HCT116 (cell line): ENCODE results near the gene SNED1. TPM values are rescaled to one million over a fixed set of nuclear protein-coding genes. Genes with fewer than 3 reads are reported as not detected.

ENCODE experiments used
- ATAC-seq: fragments of 200-7000 bp; cut with Tn5 transposase; 2 replicates; pipeline ENCODE4 v1.9.1; 2020; ENCODE audit warnings: mild to moderate bottlenecking, moderate library complexity
- BruUV-seq: library from RNA; stranded (reverse); fragments of 400-500 nt; replicated peaks from 2 replicates; lab custom pipeline; 2021; lab: Mats Ljungman, UMichigan
- CTCF ChIA-PET: fragments of 300-600 bp; sonication (Branson Sonifier 250); formaldehyde crosslinking; loops from one replicate; lab custom pipeline; 2021; ENCODE audit warnings: antibody characterized with exemption; lab: Charles Lee
- POLR2A ChIA-PET: fragments of 300-600, 350-600 bp; sonication (Branson Sonifier 250); formaldehyde crosslinking; loops from one replicate; lab custom pipeline; 2021; ENCODE audit warnings: antibody characterized with exemption; lab: Charles Lee
- RAD21 ChIA-PET, 2 experiments: fragments of 300-600 bp; sonication (Branson Sonifier 250); formaldehyde crosslinking; loops; one replicate each; lab custom pipeline; 2023; ENCODE audit warnings: low total read pairs in 2 of 2; ENCODE audit not compliant: uncharacterized antibody in 2 of 2, unreplicated experiment in 2 of 2, low non-redundant PET in 1 of 2; lab: Charles Lee
- DNase-seq: peaks from one replicate; pipeline ENCODE4 v3.0.0-alpha.2; 2010; ENCODE audit warnings: low read depth, low spot score
- H2AFZ ChIP-seq: fragments of 200-600 bp; shearing (Covaris generic), sonication (generic); 2 replicates; pipeline ENCODE4 v1.6.1; 2017; ENCODE audit warnings: low read depth, mixed run types, mixed read lengths, antibody characterized with exemption, low read length; ENCODE audit not compliant: poor library complexity, severe bottlenecking
- H3K27ac ChIP-seq: 2 replicates; pipeline ENCODE4 v1.5.1; 2012; ENCODE audit warnings: low read depth, low read length
- H3K27me3 ChIP-seq: fragments of 200-600 bp; sonication (generic); 2 replicates; pipeline ENCODE4 v1.6.1; 2016; ENCODE audit warnings: mixed run types, low read length, mixed read lengths; ENCODE audit not compliant: insufficient read depth
- H3K36me3 ChIP-seq, 2 experiments: fragments of 200-500 bp in 1 of 2; fragments of 200-600 bp in 1 of 2; sonication (Bioruptor generic) in 1 of 2; sonication (generic) in 1 of 2; 2 replicates each; pipeline versions ENCODE4 v1.5.1 to v1.6.1; 2014 to 2016; ENCODE audit warnings: low read length in 2 of 2, inconsistent platforms in 1 of 2, mixed read lengths in 1 of 2, mixed run types in 1 of 2; ENCODE audit not compliant: insufficient read depth in 2 of 2, control insufficient read depth in 1 of 2
- H3K4me1 ChIP-seq, 2 experiments: fragments of 200-600 bp in 1 of 2; sonication (generic) in 1 of 2; 2 replicates each; pipeline versions ENCODE4 v1.5.1 to v1.6.1; 2012 to 2017; ENCODE audit warnings: low read length in 2 of 2, inconsistent platforms in 1 of 2, mild to moderate bottlenecking in 1 of 2, mixed read lengths in 1 of 2, mixed run types in 1 of 2, moderate library complexity in 1 of 2; ENCODE audit not compliant: insufficient read depth in 2 of 2, control insufficient read depth in 1 of 2
- H3K4me2 ChIP-seq: fragments of 200-600 bp; sonication (generic); 2 replicates; pipeline ENCODE4 v1.6.1; 2017; ENCODE audit warnings: mixed run types, low read length, mixed read lengths
- H3K4me3 ChIP-seq, 2 experiments: fragments of 200-600 bp in 1 of 2; sonication (generic) in 1 of 2; replicated peaks in 1 of 2; 2 replicates each; pipeline ENCODE4 v1.5.1; 2011 to 2016; ENCODE audit warnings: low read length in 2 of 2, control low read depth in 1 of 2, low read depth in 1 of 2, mild to moderate bottlenecking in 1 of 2, mixed read lengths in 1 of 2, mixed run types in 1 of 2
- H3K79me2 ChIP-seq: fragments of 200-600 bp; sonication (generic); 2 replicates; pipeline ENCODE4 v1.6.1; 2017; ENCODE audit warnings: mild to moderate bottlenecking, mixed run types, low read length, moderate library complexity, mixed read lengths; ENCODE audit not compliant: insufficient read depth
- H3K9ac ChIP-seq: fragments of 200-600 bp; sonication (generic); 2 replicates; pipeline ENCODE4 v1.6.1; 2016; ENCODE audit warnings: low read length, mixed read lengths
- H3K9me2 ChIP-seq: fragments of 200-600 bp; sonication (generic), shearing (Covaris generic); 2 replicates; pipeline ENCODE4 v1.6.1; 2017; ENCODE audit warnings: mixed run types, mild to moderate bottlenecking, moderate library complexity; ENCODE audit not compliant: insufficient read depth
- H3K9me3 ChIP-seq, 2 experiments: fragments of 200-500 bp in 1 of 2; fragments of 200-600 bp in 1 of 2; sonication (Bioruptor generic) in 1 of 2; sonication (generic) in 1 of 2; 2 replicates each; pipeline ENCODE4 v1.6.1; 2014 to 2017; ENCODE audit warnings: low read length in 2 of 2, mixed read lengths in 2 of 2, inconsistent platforms in 1 of 2, low read depth in 1 of 2, mild to moderate bottlenecking in 1 of 2, mixed run types in 1 of 2, moderate library complexity in 1 of 2; ENCODE audit not compliant: control insufficient read depth in 1 of 2, insufficient read depth in 1 of 2
- H4K20me1 ChIP-seq: fragments of 200-600 bp; sonication (generic), shearing (Covaris generic); 2 replicates; pipeline ENCODE4 v1.6.1; 2017; ENCODE audit warnings: mixed run types, mild to moderate bottlenecking, moderate library complexity; ENCODE audit not compliant: insufficient read depth
- CBX3 ChIP-seq: IDR thresholded peaks from 2 replicates; pipeline ENCODE4 v1.6.1; 2012; ENCODE audit warnings: low read depth
- EGR1 ChIP-seq: IDR thresholded peaks from 2 replicates; pipeline ENCODE4 v1.6.1; 2012; ENCODE audit warnings: low read depth
- EZH2 ChIP-seq: fragments of 200-600 bp; sonication (generic); IDR thresholded peaks from 2 replicates; pipeline ENCODE4 v1.6.1; 2017; ENCODE audit warnings: antibody characterized with exemption, mixed run types
- EZH2phosphoT487 ChIP-seq: fragments of 200-600 bp; IDR thresholded peaks from 2 replicates; pipeline ENCODE4 v1.6.1; 2018; ENCODE audit warnings: antibody characterized with exemption, borderline replicate concordance
- FOSL1 ChIP-seq: IDR thresholded peaks from 2 replicates; pipeline ENCODE4 v1.6.1; 2012; ENCODE audit warnings: low read depth
- JUND ChIP-seq: IDR thresholded peaks from 2 replicates; pipeline ENCODE4 v1.6.1; 2012
- POLR2A ChIP-seq: IDR thresholded peaks from 2 replicates; pipeline ENCODE4 v1.7.0; 2011; ENCODE audit warnings: borderline replicate concordance; ENCODE audit not compliant: insufficient read depth, insufficient read length; ENCODE audit errors: extremely low read depth
- SIN3A ChIP-seq: IDR thresholded peaks from 2 replicates; pipeline ENCODE4 v1.6.1; 2012; ENCODE audit warnings: low read depth
- SRF ChIP-seq: IDR thresholded peaks from 2 replicates; pipeline ENCODE4 v1.6.1; 2012; ENCODE audit warnings: low read depth
- TCF7L2 ChIP-seq: IDR thresholded peaks from 2 replicates; pipeline ENCODE4 v1.7.0; 2011; ENCODE audit warnings: borderline replicate concordance, inconsistent platforms; ENCODE audit not compliant: insufficient read depth, insufficient read length; ENCODE audit errors: extremely low read depth
- ZFX ChIP-seq: fragments of 450-650 bp; IDR thresholded peaks from 2 replicates; pipeline ENCODE4 v1.6.1; 2017
- ZNF274 ChIP-seq: fragments of 200-500 bp; sonication (Bioruptor generic); IDR thresholded peaks from 2 replicates; pipeline ENCODE4 v1.6.1; 2014; ENCODE audit warnings: mild to moderate bottlenecking, low read depth, low read length, inconsistent platforms
- intact Hi-C: fragments of 100-400 bp; cut with micrococcal nuclease; formaldehyde crosslinking; loops from 2 replicates; pipeline ENCODE4 v1.10.0; 2022
- total RNA-seq: library from RNA; stranded (reverse); gene quantifications from one replicate; pipeline ENCODE4 v1.2.1, GENCODE V29; 2021; ENCODE audit not compliant: unreplicated experiment
- TF ChIP-seq, protein P1 (sequence below): IDR thresholded peaks from 2 replicates; pipeline ENCODE4 v1.6.1; 2011; ENCODE audit warnings: mild to moderate bottlenecking, low read length, moderate library complexity; ENCODE audit not compliant: insufficient replicate concordance; ENCODE audit errors: extremely low read depth
- TF ChIP-seq, protein P2 (sequence below): IDR thresholded peaks from 2 replicates; pipeline ENCODE4 v1.6.1; 2012
- TF ChIP-seq, protein P3 (sequence below), 3 experiments: fragments of 200-600 bp in 1 of 3; sonication (generic) in 1 of 3; IDR thresholded peaks in 2 of 3; conservative IDR thresholded peaks in 1 of 3; 2 replicates each; pipeline ENCODE4 v1.5.1; 2012 to 2017; ENCODE audit warnings: low read depth in 2 of 3, low read length in 2 of 3, antibody characterized with exemption in 1 of 3, borderline replicate concordance in 1 of 3, control low read depth in 1 of 3, mild to moderate bottlenecking in 1 of 3, mixed read lengths in 1 of 3, mixed run types in 1 of 3, moderate library complexity in 1 of 3; ENCODE audit not compliant: insufficient read depth in 1 of 3
- TF ChIP-seq, protein P4 (sequence below): IDR thresholded peaks from 2 replicates; pipeline ENCODE4 v1.6.1; 2012; ENCODE audit warnings: low read depth
- TF ChIP-seq, protein P5 (sequence below): IDR thresholded peaks from 2 replicates; pipeline ENCODE4 v1.6.1; 2012

The SNED1 gene
- total RNA-seq, 1 experiment from 2014 or later, result 9.6 TPM

DNA sequence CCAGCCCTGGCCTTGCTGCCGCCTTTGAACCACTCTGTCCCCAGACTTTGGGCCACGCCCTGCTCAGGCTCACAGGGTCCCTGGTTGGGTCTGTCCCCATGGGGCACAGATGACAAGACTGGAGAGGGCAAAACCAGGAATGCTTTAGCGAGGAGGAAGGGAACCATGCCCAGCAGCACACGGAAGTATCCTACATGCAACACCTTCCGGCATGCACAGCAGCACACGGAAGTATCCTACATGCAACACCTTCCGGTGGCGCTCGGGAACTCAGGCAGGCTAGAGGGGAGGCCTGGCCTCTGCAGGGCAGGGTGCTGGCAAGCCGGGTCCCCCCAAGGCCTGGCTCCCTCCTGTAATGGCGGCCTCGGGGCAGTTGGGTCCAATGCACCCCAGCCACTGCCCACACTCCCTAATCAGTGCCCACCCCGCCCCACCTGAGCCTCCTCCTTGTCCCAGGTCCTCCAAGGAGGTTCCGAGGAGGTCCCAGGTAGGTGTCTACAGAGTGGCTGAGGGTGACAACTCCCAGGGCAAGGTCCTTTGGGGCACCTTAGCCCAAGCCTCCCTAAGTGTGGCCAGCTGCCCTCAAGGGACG, 33.6 kb upstream of the SNED1 start:
- BruUV-seq, result no TSS peak
- Histone ChIP-seq H3K9me3 (no peaks in the 10 kb centered on the region), H3K36me3 (no peaks in the 10 kb centered on the region), H3K9me2 (no peaks in the 10 kb centered on the region), H3K9ac (no peak overlapping the region), H3K4me3 (no peak overlapping the region), H2AFZ (no peak overlapping the region), H3K4me1 (no peaks in the 10 kb centered on the region), H3K27ac (no peak overlapping the region), H4K20me1 (no peaks in the 10 kb centered on the region), H3K27me3 (no peaks in the 10 kb centered on the region), H3K4me2 (no peak overlapping the region), H3K79me2 (no peaks in the 10 kb centered on the region)
- no peak for DNase-seq
- CTCF ChIA-PET, result no interaction called here
- POLR2A ChIA-PET, result no interaction called here
- TF ChIP-seq, protein P1, sequence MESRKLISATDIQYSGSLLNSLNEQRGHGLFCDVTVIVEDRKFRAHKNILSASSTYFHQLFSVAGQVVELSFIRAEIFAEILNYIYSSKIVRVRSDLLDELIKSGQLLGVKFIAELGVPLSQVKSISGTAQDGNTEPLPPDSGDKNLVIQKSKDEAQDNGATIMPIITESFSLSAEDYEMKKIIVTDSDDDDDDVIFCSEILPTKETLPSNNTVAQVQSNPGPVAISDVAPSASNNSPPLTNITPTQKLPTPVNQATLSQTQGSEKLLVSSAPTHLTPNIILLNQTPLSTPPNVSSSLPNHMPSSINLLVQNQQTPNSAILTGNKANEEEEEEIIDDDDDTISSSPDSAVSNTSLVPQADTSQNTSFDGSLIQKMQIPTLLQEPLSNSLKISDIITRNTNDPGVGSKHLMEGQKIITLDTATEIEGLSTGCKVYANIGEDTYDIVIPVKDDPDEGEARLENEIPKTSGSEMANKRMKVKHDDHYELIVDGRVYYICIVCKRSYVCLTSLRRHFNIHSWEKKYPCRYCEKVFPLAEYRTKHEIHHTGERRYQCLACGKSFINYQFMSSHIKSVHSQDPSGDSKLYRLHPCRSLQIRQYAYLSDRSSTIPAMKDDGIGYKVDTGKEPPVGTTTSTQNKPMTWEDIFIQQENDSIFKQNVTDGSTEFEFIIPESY, result no peak
- TF ChIP-seq ZNF274, result no peak
- TF ChIP-seq, protein P2, sequence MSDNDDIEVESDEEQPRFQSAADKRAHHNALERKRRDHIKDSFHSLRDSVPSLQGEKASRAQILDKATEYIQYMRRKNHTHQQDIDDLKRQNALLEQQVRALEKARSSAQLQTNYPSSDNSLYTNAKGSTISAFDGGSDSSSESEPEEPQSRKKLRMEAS, result no peak
- no peak for TF ChIP-seq JUND
- TF ChIP-seq, protein P3, sequence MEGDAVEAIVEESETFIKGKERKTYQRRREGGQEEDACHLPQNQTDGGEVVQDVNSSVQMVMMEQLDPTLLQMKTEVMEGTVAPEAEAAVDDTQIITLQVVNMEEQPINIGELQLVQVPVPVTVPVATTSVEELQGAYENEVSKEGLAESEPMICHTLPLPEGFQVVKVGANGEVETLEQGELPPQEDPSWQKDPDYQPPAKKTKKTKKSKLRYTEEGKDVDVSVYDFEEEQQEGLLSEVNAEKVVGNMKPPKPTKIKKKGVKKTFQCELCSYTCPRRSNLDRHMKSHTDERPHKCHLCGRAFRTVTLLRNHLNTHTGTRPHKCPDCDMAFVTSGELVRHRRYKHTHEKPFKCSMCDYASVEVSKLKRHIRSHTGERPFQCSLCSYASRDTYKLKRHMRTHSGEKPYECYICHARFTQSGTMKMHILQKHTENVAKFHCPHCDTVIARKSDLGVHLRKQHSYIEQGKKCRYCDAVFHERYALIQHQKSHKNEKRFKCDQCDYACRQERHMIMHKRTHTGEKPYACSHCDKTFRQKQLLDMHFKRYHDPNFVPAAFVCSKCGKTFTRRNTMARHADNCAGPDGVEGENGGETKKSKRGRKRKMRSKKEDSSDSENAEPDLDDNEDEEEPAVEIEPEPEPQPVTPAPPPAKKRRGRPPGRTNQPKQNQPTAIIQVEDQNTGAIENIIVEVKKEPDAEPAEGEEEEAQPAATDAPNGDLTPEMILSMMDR (IDR thresholded peaks at IDR 0.05 in 2 of 3, conservative IDR thresholded peaks at IDR 0.05 in 1 of 3; ENCODE audit: borderline replicate concordance in 1 of 3, insufficient read depth in 1 of 3, low read depth in 2 of 3, low read length in 2 of 3), result no peak
- no peak for TF ChIP-seq FOSL1
- TF ChIP-seq EZH2phosphoT487, result no peak
- TF ChIP-seq EZH2, result no peak
- TF ChIP-seq SRF, result no peak
- TF ChIP-seq, protein P4, sequence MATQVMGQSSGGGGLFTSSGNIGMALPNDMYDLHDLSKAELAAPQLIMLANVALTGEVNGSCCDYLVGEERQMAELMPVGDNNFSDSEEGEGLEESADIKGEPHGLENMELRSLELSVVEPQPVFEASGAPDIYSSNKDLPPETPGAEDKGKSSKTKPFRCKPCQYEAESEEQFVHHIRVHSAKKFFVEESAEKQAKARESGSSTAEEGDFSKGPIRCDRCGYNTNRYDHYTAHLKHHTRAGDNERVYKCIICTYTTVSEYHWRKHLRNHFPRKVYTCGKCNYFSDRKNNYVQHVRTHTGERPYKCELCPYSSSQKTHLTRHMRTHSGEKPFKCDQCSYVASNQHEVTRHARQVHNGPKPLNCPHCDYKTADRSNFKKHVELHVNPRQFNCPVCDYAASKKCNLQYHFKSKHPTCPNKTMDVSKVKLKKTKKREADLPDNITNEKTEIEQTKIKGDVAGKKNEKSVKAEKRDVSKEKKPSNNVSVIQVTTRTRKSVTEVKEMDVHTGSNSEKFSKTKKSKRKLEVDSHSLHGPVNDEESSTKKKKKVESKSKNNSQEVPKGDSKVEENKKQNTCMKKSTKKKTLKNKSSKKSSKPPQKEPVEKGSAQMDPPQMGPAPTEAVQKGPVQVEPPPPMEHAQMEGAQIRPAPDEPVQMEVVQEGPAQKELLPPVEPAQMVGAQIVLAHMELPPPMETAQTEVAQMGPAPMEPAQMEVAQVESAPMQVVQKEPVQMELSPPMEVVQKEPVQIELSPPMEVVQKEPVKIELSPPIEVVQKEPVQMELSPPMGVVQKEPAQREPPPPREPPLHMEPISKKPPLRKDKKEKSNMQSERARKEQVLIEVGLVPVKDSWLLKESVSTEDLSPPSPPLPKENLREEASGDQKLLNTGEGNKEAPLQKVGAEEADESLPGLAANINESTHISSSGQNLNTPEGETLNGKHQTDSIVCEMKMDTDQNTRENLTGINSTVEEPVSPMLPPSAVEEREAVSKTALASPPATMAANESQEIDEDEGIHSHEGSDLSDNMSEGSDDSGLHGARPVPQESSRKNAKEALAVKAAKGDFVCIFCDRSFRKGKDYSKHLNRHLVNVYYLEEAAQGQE, result no peak
- no peak for TF ChIP-seq POLR2A
- TF ChIP-seq, protein P5, sequence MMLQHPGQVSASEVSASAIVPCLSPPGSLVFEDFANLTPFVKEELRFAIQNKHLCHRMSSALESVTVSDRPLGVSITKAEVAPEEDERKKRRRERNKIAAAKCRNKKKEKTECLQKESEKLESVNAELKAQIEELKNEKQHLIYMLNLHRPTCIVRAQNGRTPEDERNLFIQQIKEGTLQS, result no peak
- no peak for TF ChIP-seq ZFX
- no peak for TF ChIP-seq CBX3
- TF ChIP-seq EGR1, result no peak
- TF ChIP-seq TCF7L2, result no peak
- no peak for TF ChIP-seq SIN3A
- RAD21 ChIA-PET, result no interaction called here
- no peak for ATAC-seq
- intact Hi-C loops, result no loop called here
